ENCODE data around the gene KLHDC7B.
A peak's percentile ranks its signal among the peaks of the same experiment; 100 is the strongest.
"Not testable (repeated sequence)": the region's sequence is repeated elsewhere in the genome, so short reads cannot be mapped to it uniquely, and the experiment has no call there.

KLHDC7B gene

GRCh38 chr22:50529897-50530579 lies 15.7 kb upstream of the KLHDC7B start, which contains the start of gene TYMP:
Gene TYMP, minus strand, starts transcription at chr22:50530012. Its CDS starts 303 bp downstream, at chr22:50529709.
- peak; percentile 84 for DNase-seq

GRCh38 chr22:50530580-50530876 lies 15.2 kb upstream of the KLHDC7B start:
- no peak for DNase-seq

DNA sequence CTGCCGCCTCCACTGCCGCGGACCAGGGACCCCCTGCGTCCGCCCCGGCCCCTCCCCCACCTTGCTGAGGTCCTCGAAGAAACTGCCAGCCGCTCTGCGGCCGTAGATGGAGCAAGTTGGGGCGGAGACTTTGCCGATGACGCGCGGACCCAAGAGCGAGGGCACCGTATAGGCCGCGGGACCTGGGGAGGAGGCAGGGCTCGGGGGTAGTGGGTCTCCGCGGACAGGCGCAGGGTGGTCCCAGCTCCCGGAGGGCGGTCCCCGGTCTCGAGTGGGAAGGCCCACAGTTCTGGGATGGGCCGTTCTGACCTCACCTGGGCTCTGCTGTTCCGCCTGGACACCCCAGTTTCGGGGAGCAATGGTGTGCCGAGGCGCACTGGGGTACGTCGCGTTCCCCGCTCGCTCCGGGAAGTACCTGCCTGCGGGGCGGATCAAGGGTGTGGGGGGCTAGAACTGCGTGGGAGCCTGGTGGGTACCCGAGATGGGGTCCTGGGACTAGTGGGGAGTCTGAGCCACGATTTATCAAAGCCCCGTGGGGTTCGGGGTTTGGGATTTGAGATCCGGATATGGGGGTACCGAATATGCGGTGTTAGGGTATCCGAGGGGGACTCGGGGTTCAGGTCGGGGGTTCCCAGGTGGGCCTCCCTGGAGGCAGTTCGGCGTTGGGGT lies 14.7 kb upstream of the KLHDC7B start:
- DNase-seq: peak; percentile 90

GRCh38 chr22:50531546-50531961 lies 14.1 kb upstream of the KLHDC7B start:
- peak; percentile 82 for DNase-seq

DNA sequence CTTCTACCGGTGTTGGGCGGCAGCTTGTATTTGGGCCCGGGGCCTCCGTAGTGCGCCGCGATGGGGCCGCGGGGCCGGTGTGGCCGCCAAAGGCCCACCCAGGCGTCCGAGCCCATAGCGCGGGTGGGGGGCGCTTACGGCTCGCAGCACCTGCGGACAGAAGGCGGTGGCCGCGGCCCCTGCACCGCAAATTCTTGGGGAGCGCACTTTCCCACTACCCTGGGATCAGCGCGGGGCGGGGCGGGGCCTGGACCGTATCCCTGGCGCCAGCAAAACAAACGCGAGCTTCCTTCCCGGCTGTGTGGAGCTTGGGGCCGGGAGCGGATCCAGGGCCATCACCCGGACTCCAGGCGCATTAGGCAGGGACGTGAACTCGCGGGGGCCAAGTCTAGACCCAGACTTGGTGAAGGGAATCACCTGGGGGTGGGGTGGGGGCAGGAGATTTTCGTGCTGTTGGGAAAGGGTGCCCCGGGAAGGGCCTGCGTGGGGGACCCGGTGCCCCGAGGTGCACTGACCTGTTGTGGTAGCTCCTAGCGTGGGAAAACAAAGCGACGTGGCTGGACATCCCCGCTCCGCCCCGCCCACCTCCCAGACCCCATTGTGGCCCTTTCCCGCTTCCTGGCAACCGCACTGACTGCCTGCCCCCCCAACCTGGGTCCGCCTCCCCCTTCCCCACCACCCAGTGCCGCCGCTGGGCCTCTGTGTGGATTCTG lies 13.6 kb upstream of the KLHDC7B start:
- peak; percentile 51 for DNase-seq

DNA sequence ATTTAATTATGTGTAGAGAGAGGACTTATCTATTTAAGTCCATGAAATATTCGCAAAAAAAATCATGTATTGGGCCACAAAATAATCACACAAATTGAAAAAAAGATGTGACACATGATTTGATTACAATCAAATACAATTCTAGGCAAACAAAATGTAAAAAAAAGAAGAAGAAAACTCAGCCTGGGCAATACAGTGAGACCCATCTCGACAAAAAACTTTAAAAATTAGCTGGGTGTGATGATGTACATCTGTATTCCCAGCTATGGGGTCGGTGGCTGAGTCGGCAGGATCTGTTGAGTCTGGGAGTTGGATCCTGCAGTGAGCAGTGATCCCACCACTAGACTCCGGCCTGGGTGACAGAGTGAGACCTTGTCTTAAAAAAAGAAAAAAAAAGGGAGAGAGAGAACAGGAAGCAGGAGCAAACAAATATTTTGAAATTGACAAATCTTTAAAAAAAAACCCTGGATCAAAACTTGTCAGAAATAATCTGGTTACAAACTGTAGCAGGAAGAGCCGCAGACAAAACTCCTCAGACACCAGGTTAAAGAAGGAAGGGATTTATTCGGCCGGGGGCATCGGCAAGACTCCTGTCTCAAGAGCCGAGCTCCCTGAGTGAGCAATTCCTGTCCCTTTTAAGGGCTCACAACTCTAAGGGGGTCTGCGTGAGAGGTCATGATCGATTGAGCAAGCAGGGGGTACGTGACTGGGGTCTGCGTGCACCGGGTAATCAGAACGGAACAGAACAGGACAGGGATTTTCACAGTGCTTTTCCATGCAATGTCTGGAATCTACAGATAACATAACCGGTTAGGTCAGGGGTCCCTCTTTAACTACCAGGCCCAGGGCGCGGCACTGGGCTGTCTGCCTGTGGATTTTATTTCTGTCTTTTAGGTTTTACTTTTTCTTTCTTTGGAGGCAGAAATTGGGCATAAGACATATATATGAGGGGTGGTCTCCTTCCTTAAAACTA lies 12.6 kb upstream of the KLHDC7B start:
- DNase-seq: no peak

DNA sequence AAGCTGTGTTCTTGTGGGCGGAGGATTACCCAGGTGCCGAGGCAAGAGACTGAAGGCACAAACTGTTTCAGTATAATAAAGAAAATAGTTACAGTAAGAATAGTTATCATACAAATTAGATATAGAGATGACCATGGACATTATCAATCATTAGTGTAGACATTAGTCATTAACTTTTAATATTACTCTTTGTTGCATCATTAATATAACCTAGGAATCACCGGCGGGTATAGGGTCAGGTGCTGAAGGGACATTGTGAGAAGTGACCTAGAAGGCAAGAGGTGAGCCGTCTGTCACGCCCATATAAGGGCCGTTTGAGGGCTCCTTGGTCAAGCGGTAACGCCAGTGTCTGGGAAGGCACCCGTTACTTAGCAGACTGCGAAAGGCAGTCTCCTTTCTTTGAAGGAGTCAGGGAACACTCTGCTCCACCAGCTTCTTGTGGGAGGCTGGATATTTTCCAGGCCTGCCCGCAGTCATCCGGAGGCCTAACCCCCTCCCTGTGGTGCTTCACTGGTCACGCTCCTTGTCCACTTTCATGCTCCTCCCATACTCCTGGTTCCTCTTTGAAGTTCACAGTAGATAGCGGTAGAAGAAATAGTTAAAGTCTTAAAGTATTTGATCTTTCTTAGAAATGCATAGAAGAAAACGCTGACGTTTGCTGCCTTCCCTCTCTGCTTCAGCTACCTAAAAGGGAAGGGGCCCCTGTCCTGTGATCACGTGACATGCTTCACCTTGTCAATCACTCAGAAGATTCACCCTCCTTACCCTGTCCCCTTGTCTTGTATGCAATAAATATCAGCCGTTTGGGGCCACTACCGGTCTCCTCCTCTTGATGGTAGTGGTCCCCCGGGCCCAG lies 11.6 kb upstream of the KLHDC7B start:
- not testable (repeated sequence) for DNase-seq

DNA sequence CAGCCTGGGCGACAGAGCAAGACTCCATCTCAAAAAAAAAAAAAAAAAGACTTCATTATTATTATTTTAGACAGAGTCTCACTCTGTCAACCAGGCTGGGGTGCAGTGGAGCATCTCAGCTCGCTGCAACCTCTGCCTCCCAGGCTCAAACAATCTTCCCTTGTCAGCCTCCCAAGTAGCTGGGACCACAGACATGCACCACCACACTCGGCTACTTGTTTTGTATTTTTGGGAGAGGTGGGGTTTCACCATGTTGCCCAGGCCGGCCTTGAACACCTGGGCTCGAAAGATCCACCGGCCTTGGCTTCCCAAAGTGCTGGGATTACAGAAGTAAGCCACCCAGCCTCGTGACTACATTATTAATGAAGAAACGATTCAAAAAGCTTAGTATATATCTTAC lies 10.6 kb upstream of the KLHDC7B start:
- no peak for DNase-seq

- DNase-seq: no peak
Measured at GRCh38 chr22:50536226-50536625, 9.5 kb upstream of the KLHDC7B start.

DNA sequence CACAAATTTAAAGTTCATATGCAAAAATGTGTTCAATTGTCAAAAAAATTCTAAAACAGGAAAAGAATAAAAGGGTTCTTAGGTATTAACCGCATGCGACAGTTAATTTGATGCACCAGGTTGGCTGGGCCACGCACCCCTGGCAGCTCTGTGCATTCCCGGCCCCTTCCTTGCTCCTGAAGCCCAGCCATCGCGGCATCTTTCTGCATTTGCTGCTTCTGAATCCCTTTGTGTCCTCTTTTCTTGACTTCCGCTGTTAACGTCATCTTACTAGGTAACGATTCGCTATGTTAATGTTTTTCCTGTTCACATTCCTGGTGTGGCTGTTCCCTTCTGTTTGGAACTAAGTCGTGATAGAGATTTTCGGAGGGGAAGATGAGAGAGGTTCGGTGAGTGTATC lies 7.9 kb upstream of the KLHDC7B start:
- no peak for DNase-seq

DNA sequence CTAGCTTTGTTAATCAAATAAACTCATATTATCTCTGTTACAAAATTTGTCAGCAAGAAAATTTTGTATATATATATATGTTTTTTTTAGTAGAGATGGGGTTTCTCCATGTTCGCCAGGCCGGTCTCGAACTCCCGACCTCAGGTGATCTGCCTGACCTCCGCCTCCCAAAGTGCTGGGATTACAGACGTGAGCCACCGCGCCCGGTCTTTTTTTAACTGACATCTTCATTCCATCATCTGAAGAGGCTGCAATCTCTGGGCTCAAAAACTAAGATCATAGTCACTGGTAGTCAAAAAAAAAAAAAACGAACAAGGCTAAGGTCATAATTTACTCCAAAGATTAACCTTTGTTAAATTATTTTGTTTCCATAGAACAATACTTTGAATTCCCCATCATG lies 5.3 kb upstream of the KLHDC7B start:
- no peak for DNase-seq

DNA sequence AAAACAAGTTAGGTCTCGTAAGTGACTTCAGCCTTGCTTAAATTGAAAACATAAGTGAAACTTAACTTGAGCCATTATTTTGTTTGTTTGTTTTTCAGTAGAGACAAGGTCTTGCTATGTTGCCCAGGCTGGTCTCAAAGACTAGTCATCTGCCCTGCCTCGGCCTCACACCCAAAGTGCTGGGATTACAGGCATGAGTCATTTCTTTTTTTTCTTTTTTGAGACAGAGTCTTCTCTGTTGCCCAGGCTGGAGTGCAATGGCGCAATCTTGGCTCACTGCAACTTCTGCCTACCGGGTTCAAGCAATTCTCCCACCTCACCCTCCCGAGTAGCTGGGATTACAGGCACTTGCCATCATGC lies 4.1 kb upstream of the KLHDC7B start:
- peak; percentile 50 for DNase-seq

GRCh38 chr22:50542416-50542927 lies 3.2 kb upstream of the KLHDC7B start:
- peak; percentile 64 for DNase-seq

DNA sequence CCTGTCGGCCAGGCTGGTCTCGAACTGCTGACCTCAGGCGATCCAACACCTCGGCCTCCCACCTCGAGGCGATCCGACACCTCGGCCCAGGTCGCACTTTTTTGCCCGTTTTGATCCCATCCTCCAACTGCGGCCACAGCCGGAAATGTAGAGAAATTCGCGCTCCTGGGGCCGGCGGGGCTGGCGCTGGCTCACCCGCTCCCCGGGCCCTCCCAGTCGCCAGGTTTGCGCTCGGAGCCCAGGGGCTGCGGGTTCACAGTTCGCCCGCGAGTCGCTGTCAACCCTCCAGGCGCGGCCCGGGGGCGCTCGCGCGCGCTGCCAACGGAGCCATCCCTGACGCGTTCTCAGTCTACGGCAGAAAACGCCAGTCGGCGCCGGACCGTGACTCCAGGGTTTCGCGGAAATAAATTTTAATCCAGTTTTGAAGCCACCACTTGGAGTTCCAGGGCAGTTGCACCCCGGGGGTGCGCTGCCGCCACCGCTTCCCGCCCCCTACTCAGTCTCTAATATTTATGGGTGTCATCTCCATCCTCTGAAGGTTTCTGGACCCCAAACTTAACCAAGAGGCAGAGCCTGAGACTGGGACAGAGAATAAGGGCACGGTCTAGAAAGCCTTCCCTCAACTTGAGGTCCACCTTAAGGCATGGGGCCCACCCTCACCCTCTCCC lies 1.5 kb upstream of the KLHDC7B start:
- peak; percentile 90 for DNase-seq

DNA sequence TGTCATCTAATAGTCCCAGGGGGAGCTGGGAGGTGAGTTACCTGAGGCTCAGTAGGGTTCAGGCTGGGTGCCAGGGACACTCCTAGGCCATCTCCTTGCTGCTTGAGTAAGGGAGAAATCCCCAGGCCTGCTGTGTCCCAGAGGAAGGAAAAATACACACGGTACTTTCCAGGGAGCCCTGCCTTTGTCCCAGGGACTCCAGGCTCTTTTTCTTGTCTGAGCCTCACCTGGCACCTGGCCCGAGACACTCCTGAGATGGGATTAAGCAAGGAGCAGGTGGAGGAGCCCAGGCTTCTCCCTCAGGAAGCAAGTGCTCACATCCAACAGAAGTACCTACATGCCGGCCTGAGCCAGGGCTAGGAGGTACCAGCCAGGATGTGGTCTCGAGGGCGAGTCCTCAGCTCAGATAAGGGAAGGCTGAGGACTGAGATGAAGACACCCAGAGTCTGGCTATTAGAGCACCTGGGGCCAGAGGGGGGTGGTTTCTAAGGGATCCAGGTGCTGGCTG lies 899 bp upstream of the KLHDC7B start:
- peak; percentile 42 for DNase-seq

GRCh38 chr22:50546326-50547262 lies 895 bp downstream of the KLHDC7B start:
- DNase-seq: no peak

GRCh38 chr22:50547263-50547985 lies 1.7 kb downstream of the KLHDC7B start:
- DNase-seq: no peak

GRCh38 chr22:50548040-50548920 lies 2.6 kb downstream of the KLHDC7B start:
- DNase-seq: peak; percentile 71
